ENCODE data around the gene WDR38. TPM values are rescaled to one million over a fixed set of nuclear protein-coding genes. Genes with fewer than 3 reads are reported as not detected.

The WDR38 gene
- total RNA-seq, 1 donor from 2014 or later, result not detected

GRCh38 chr9:124906966-124907365 is 53.7 kb downstream of the WDR38 start:
- peaks cover 73% of the 10 kb centered on the region for H3K36me3 ChIP-seq
- no peak for DNase-seq
- H3K27me3 ChIP-seq (ENCODE audit: low read depth), result no peaks in the 10 kb centered on the region
- H3K4me3 ChIP-seq, result no peak overlapping the region
- no peak overlapping the region for H3K27ac ChIP-seq (replicated peaks)
- TF ChIP-seq, protein P1, sequence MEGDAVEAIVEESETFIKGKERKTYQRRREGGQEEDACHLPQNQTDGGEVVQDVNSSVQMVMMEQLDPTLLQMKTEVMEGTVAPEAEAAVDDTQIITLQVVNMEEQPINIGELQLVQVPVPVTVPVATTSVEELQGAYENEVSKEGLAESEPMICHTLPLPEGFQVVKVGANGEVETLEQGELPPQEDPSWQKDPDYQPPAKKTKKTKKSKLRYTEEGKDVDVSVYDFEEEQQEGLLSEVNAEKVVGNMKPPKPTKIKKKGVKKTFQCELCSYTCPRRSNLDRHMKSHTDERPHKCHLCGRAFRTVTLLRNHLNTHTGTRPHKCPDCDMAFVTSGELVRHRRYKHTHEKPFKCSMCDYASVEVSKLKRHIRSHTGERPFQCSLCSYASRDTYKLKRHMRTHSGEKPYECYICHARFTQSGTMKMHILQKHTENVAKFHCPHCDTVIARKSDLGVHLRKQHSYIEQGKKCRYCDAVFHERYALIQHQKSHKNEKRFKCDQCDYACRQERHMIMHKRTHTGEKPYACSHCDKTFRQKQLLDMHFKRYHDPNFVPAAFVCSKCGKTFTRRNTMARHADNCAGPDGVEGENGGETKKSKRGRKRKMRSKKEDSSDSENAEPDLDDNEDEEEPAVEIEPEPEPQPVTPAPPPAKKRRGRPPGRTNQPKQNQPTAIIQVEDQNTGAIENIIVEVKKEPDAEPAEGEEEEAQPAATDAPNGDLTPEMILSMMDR (IDR thresholded peaks at IDR 0.05; ENCODE audit: borderline replicate concordance), result no peak
- H3K4me1 ChIP-seq, result no peaks in the 10 kb centered on the region
- intact Hi-C loops (cut with micrococcal nuclease), result no loop called here
- H3K9me3 ChIP-seq (replicated peaks), result no peaks in the 10 kb centered on the region

Other genes with a start within 250 kb of the WDR38 start
- 1.0 TPM for gene NR6A1, start 82.1 kb upstream of the WDR38 start, total RNA-seq
- gene OLFML2A, start 76.3 kb upstream of the WDR38 start, total RNA-seq, result 41.1 TPM
- gene RPL35, start 8.5 kb downstream of the WDR38 start, total RNA-seq, result 686 TPM
- 39.2 TPM for gene ARPC5L, start 8.7 kb downstream of the WDR38 start, total RNA-seq
- gene GOLGA1, start 87.6 kb downstream of the WDR38 start, total RNA-seq, result 17.9 TPM